Kidney tubule cell (primary cell): ENCODE results near the gene PLPPR3.
"Not testable (repeated sequence)": the region's sequence is repeated elsewhere in the genome, so short reads cannot be mapped to it uniquely, and the experiment has no call there.

Experiments used
- DNase-seq: peaks from one replicate; pipeline ENCODE4 v3.0.0-alpha.2; 2018; ENCODE audit warnings: low spot score

PLPPR3 gene

GRCh38 chr19:854549-854948 is 32.8 kb upstream of the PLPPR3 start:
- DNase-seq: no peak

- DNase-seq: not testable (repeated sequence)
These were observed 32.0 kb upstream of the PLPPR3 start for GRCh38 chr19:853614-854220.

- no peak for DNase-seq
These were observed 31.3 kb upstream of the PLPPR3 start for GRCh38 chr19:853014-853585.

GRCh38 chr19:852136-853013 is 30.6 kb upstream of the PLPPR3 start, which contains the start of gene ELANE:
Gene ELANE, plus strand, starts transcription at chr19:852303. Its CDS starts 26 bp downstream, at chr19:852329.
- no peak for DNase-seq

GRCh38 chr19:850979-851335 is 29.2 kb upstream of the PLPPR3 start:
- no peak for DNase-seq

- peak; percentile 21 for DNase-seq
These were observed 28.6 kb upstream of the PLPPR3 start for GRCh38 chr19:850221-850978.

GRCh38 chr19:849195-849594 is 27.4 kb upstream of the PLPPR3 start:
- not testable (repeated sequence) for DNase-seq

- no peak for DNase-seq
These were observed 26.7 kb upstream of the PLPPR3 start for GRCh38 chr19:848386-848921.

GRCh38 chr19:845707-846521 is 24.2 kb upstream of the PLPPR3 start:
- DNase-seq: no peak

- no peak for DNase-seq
These were observed 22.8 kb upstream of the PLPPR3 start for GRCh38 chr19:844546-844971.

GRCh38 chr19:843836-844545 is 22.2 kb upstream of the PLPPR3 start:
- DNase-seq: no peak

- DNase-seq: no peak
These were observed 21.6 kb upstream of the PLPPR3 start for GRCh38 chr19:843180-843835.

GRCh38 chr19:842802-843179 is 21.0 kb upstream of the PLPPR3 start:
- not testable (repeated sequence) for DNase-seq

- DNase-seq: no peak
These were observed 18.9 kb upstream of the PLPPR3 start, which contains the start of gene PRTN3 for GRCh38 chr19:840519-841206. Gene PRTN3, plus strand, starts transcription at chr19:840999. Its CDS starts 10 bp downstream, at chr19:841009.

GRCh38 chr19:835210-835810 is 13.6 kb upstream of the PLPPR3 start:
- DNase-seq: no peak

GRCh38 chr19:834216-834615 is 12.5 kb upstream of the PLPPR3 start:
- DNase-seq: no peak

GRCh38 chr19:831407-832369 is 9.9 kb upstream of the PLPPR3 start:
- DNase-seq: no peak
